OCI-LY7 (cell line): ENCODE results near the gene DTX3. TPM values are rescaled to one million over a fixed set of nuclear protein-coding genes. Genes with fewer than 3 reads are reported as not detected.
"Not testable (repeated sequence)": the region's sequence is repeated elsewhere in the genome, so short reads cannot be mapped to it uniquely, and the experiment has no call there.

Experiments
- BruUV-seq: library from RNA; stranded (reverse); fragments of 400-500 nt; replicated peaks from 2 replicates; lab custom pipeline; 2021; lab: Mats Ljungman, UMichigan
- CTCF ChIA-PET: fragments of 300-600 bp; sonication (Branson Sonifier 250); formaldehyde crosslinking; loops from one replicate; lab custom pipeline; 2022; ENCODE audit warnings: antibody characterized with exemption; ENCODE audit not compliant: unreplicated experiment; lab: Charles Lee
- POLR2A ChIA-PET: fragments of 300-600 bp; sonication (Branson Sonifier 250); formaldehyde crosslinking; loops from one replicate; lab custom pipeline; 2022; ENCODE audit warnings: antibody characterized with exemption; lab: Charles Lee
- DNase-seq: peaks from one replicate; pipeline ENCODE4 v3.0.0-alpha.2; 2015; ENCODE audit warnings: low spot score
- H2AFZ ChIP-seq: fragments of 200-600 bp; sonication (generic), shearing (Covaris generic); 2 replicates; pipeline ENCODE4 v1.6.1; 2014; ENCODE audit warnings: mild to moderate bottlenecking, antibody characterized with exemption, low read length, moderate library complexity
- H3K27ac ChIP-seq: fragments of 200-600 bp; sonication (generic); 2 replicates; pipeline ENCODE4 v1.5.1; 2014; ENCODE audit warnings: mixed run types, low read depth, mild to moderate bottlenecking, moderate library complexity, low read length, inconsistent platforms; ENCODE audit not compliant: poor library complexity, severe bottlenecking
- H3K36me3 ChIP-seq: fragments of 200-600 bp; sonication (generic); 2 replicates; pipeline ENCODE4 v1.6.1; 2014; ENCODE audit warnings: mild to moderate bottlenecking, antibody characterized with exemption, low read length, moderate library complexity, mixed read lengths; ENCODE audit not compliant: insufficient read depth
- H3K4me1 ChIP-seq: fragments of 200-600 bp; sonication (generic); 2 replicates; pipeline ENCODE4 v1.5.1; 2014; ENCODE audit warnings: mild to moderate bottlenecking, low read length; ENCODE audit not compliant: insufficient read depth, poor library complexity, severe bottlenecking
- H3K4me2 ChIP-seq: fragments of 200-600 bp; sonication (generic); 2 replicates; pipeline ENCODE4 v1.6.1; 2014; ENCODE audit warnings: mild to moderate bottlenecking, low read length
- H3K4me3 ChIP-seq: fragments of 200-600 bp; sonication (generic); 2 replicates; pipeline ENCODE4 v1.5.1; 2014; ENCODE audit warnings: mild to moderate bottlenecking, low read depth, low read length; ENCODE audit not compliant: poor library complexity, severe bottlenecking
- H3K79me2 ChIP-seq: fragments of 200-600 bp; sonication (generic); 2 replicates; pipeline ENCODE4 v1.6.1; 2016; ENCODE audit warnings: low read depth, mild to moderate bottlenecking, low read length, moderate library complexity, mixed read lengths; ENCODE audit not compliant: insufficient read depth
- H3K9me2 ChIP-seq: fragments of 200-600 bp; sonication (generic); 2 replicates; pipeline ENCODE4 v1.6.1; 2016; ENCODE audit warnings: mild to moderate bottlenecking, low read length, mixed read lengths; ENCODE audit not compliant: insufficient read depth
- H3K9me3 ChIP-seq: fragments of 200-600 bp; sonication (generic); 2 replicates; pipeline ENCODE4 v1.6.1; 2014; ENCODE audit warnings: mild to moderate bottlenecking, mixed run types, low read length, mixed read lengths
- H4K20me1 ChIP-seq: fragments of 200-600 bp; sonication (generic); 2 replicates; pipeline ENCODE4 v1.6.1; 2014; ENCODE audit warnings: mild to moderate bottlenecking, antibody characterized with exemption, low read length, moderate library complexity, mixed read lengths; ENCODE audit not compliant: insufficient read depth
- EZH2phosphoT487 ChIP-seq: fragments of 200-600 bp; sonication (generic); IDR thresholded peaks from 2 replicates; pipeline ENCODE4 v1.6.1; 2018; ENCODE audit warnings: low read depth, borderline replicate concordance, mild to moderate bottlenecking, mixed run types, antibody characterized with exemption, low read length, moderate library complexity, mixed read lengths
- intact Hi-C: fragments of 100-400 bp; cut with micrococcal nuclease; formaldehyde crosslinking; loops from one replicate; pipeline ENCODE4 v1.10.0; 2022; ENCODE audit not compliant: unreplicated experiment
- total RNA-seq, 2 experiments: library from RNA; depleted of rRNA in 1 of 2; stranded (reverse); fragments of >200 nt in 1 of 2; shearing (Covaris generic) in 1 of 2; gene quantifications; 2 replicates each; pipeline ENCODE4 v1.2.3, GENCODE V29; 2014 to 2022
- TF ChIP-seq, protein P1 (sequence below): fragments of 200-600 bp; sonication (generic); conservative IDR thresholded peaks from 2 replicates; pipeline ENCODE4 v1.5.1; 2014; ENCODE audit warnings: mild to moderate bottlenecking, antibody characterized with exemption, low read length, moderate library complexity, mixed read lengths

Gene DTX3
- total RNA-seq, 2 experiments from 2014 or later, result not detected

DNA sequence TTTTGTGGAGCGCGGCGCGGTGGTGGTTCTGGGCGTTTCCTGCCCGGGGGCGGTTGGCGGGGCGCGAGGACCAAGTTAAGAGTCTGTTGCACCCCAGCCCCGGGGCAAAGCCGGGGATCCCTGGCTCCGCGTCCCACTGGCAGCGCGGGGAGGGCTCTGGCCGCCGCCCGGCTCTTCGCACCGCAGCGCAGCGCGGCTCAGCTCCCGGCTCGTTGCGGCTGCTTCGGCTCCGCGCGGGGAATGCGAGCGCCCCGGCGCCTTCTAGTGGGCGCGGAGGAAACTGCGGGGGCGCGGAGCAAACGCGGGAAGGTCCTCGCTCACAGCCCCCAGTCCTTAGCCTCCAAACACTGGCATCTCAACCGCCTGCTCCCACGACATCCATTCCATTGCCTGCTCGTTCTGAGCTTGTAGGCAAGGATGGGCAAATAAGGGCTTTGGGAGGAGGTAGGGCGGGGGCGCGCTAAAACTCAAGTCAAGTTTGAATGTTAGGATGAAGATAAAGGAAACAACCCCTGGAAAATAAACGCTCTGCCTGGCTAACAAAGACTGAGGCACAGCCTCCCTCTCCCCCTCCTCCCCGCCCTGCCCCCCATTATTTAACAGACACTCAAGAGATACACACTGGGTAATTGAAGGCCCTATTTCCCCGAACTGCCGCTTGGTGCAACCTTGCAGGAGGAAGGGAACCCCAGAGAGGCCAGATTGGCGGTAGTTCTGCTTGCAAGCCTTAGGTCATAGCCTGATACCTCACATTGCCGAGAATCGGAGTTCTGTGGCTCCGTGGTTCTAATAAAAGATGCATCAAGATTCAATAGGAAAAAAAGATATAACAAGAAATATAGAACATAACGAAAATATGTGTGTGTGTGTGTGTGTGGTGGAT lies 28.6 kb downstream of the DTX3 start, which contains the start of gene B4GALNT1:
B4GALNT1 (minus strand) TSS at position 244 of the 883 bp plus-strand sequence. CDS start 1,069 bp downstream, outside the sequence.
- Histone ChIP-seq H3K9me3 (no peaks in the 10 kb centered on the region), H4K20me1 (no peaks in the 10 kb centered on the region), H3K36me3 (no peaks in the 10 kb centered on the region), H3K9me2 (no peaks in the 10 kb centered on the region), H3K4me1 (no peaks in the 10 kb centered on the region), H2AFZ (peak within 1 kb of the TSS; percentile 29; the same call in 1 of the 2 replicates), H3K4me3 (peak within 1 kb of the TSS; percentile 58), H3K4me2 (peak within 1 kb of the TSS; percentile 81), H3K79me2 (no peaks in the 10 kb centered on the region), H3K27ac (no peak within 1 kb of the TSS)
- intact Hi-C loops, result loop anchor here (1.0 to 5.0 kb wide), 3 partner anchors 50 to 109 kb away; partner anchors contain the start of gene OS9
- TF ChIP-seq EZH2phosphoT487, result no peak
- TF ChIP-seq, protein P1, sequence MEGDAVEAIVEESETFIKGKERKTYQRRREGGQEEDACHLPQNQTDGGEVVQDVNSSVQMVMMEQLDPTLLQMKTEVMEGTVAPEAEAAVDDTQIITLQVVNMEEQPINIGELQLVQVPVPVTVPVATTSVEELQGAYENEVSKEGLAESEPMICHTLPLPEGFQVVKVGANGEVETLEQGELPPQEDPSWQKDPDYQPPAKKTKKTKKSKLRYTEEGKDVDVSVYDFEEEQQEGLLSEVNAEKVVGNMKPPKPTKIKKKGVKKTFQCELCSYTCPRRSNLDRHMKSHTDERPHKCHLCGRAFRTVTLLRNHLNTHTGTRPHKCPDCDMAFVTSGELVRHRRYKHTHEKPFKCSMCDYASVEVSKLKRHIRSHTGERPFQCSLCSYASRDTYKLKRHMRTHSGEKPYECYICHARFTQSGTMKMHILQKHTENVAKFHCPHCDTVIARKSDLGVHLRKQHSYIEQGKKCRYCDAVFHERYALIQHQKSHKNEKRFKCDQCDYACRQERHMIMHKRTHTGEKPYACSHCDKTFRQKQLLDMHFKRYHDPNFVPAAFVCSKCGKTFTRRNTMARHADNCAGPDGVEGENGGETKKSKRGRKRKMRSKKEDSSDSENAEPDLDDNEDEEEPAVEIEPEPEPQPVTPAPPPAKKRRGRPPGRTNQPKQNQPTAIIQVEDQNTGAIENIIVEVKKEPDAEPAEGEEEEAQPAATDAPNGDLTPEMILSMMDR, result peak; percentile 87
- DNase-seq, result peak; percentile 78
- CTCF ChIA-PET, result interaction anchor here (0.6 to 1.7 kb wide), 2 partner anchors 51 to 174 kb away, joined by 3 to 5 read pairs; no protein-coding TSS in a partner anchor
- no TSS peak for BruUV-seq
- POLR2A ChIA-PET, result interaction anchor here (0.5 to 0.6 kb wide), 3 partner anchors 174 to 956 kb away, joined by 3 to 4 read pairs (median 4); partner anchors contain the start of gene GLI1

DNA sequence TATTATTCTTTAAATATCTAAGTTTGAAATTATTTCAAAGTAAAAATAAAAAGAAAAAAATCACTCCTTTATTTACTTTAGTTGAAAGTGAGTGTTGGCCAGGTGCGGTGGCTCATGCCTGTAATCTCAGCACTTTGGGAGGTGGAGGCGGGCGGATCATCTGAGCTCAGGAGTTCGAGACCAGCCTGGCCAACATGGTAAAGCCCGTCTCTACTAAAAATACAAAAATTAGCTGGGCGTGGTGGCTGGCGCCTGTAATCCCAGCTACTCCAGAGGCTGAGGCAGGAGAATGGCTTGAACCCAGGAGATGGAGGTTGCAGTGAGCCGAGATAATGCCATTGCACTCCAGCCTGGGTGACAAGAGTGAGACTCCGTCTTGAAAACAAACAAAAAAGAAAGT lies 32.1 kb downstream of the DTX3 start:
- H3K4me3 ChIP-seq, H4K20me1 ChIP-seq, H2AFZ ChIP-seq, H3K4me2 ChIP-seq, CTCF ChIA-PET, H3K9me2 ChIP-seq, DNase-seq, intact Hi-C loops, H3K79me2 ChIP-seq, BruUV-seq, H3K9me3 ChIP-seq, H3K27ac ChIP-seq, H3K36me3 ChIP-seq, H3K4me1 ChIP-seq: not testable (repeated sequence)
- POLR2A ChIA-PET, result interaction anchor here (0.9 to 1.2 kb wide), 2 partner anchors 24 to 239 kb away, joined by 3 to 6 read pairs; no protein-coding TSS in a partner anchor

- Histone ChIP-seq H3K27ac (no peak overlapping the region), H3K4me1 (no peaks in the 10 kb centered on the region), H3K4me2 (no peak overlapping the region), H3K4me3 (no peak overlapping the region), H3K9me2 (no peaks in the 10 kb centered on the region), H3K79me2 (no peaks in the 10 kb centered on the region), H4K20me1 (no peaks in the 10 kb centered on the region), H3K36me3 (no peaks in the 10 kb centered on the region), H3K9me3 (no peaks in the 10 kb centered on the region), H2AFZ (no peak overlapping the region)
- intact Hi-C loops, result no loop called here
- TF ChIP-seq, protein P1, result peak; percentile 56; the same call in 1 of the 2 replicates
- TF ChIP-seq EZH2phosphoT487, result no peak
- POLR2A ChIA-PET, result no interaction called here
- CTCF ChIA-PET, result no interaction called here
- DNase-seq, result peak; percentile 20
- no TSS peak for BruUV-seq
Observed at GRCh38 chr12:57637364-57637763, 32.7 kb downstream of the DTX3 start.
